DMS53 (cell line): Measurements from ENCODE around the gene BTF3L4.

Experiments used
- DNase-seq: peaks from one replicate; lab custom pipeline; 2025; lab: John Stamatoyannopoulos, UW

The BTF3L4 gene

DNA sequence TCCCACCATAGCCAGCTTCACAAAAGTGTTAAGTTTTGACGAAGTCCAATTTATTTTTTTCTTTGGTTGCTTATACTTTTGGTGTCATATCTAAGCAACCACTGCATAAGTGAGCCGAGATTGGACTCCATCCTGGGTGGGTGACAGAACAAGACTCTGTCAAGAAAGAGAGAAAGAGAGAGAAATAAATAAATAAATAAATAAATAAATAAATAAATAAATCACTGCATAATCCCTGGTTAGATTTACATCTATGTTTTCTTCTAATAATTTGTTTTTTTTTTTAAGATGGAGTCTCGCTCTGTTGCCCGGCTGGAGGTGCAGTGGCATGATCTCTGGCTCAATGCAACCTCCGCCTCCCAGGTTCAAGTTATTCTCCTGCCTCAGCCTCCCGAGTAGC, 67.5 kb downstream of the BTF3L4 start:
- no peak for DNase-seq

GRCh38 chr1:52125736-52126359, 69.8 kb downstream of the BTF3L4 start:
- DNase-seq: no peak

DNA sequence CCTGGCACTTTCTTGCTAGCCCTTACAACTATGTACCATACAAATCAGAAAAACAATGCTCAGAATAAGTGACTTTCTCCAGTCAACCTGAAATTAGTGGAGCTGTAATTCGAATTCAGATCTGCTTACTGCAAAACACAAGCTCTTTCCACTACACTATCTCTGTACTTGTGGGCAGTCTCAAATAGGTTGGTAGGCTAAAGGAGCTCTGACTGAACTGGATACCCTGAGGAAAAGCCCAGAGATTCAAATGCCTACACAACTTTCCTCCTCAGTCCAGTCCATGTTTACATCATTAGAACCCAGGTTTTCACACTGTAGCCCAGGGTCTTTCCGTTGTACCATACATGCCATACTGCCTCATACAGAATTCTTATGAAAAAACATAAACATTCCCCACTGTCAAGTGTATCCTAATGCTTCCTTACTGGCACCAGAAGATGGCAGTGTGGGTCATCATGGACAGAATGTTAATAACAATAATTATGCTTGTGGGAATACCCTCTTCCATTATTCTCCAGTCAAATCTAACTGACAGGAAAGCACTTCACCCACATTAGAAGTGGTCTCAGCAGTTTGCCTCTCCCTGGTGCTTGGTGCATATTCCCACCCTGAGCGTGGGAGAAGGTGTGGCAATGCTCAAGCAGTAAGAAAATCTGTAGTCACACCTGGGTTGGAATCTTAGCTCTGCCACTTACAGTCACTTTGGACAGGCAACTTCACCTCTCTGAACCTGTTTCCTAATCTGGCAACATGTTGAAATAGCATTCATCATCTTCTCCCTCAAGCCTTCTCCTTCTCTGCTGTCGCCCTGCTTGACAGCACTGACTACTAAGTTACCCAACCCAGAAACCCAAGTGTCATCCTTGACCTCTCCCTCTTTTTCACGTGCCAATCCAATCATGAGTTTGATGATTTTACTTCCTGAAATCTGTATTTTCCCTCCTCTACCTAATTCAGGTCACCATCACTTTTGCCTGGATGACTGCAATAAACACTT, 71.4 kb downstream of the BTF3L4 start:
- peak; percentile 89 for DNase-seq

GRCh38 chr1:52139817-52140540, 83.9 kb downstream of the BTF3L4 start:
- peak; percentile 38 for DNase-seq
